SK-N-MC (cell line): ENCODE measurements around the gene PTGDS.

Experiments used
- EZH2 ChIP-seq: fragments of 200-600 bp; sonication (generic); IDR thresholded peaks from one replicate; pipeline ENCODE4 v1.6.1; 2017; ENCODE audit warnings: antibody characterized with exemption
- POLR2AphosphoS5 ChIP-seq: IDR thresholded peaks from 2 replicates; pipeline ENCODE4 v1.6.1; 2012; ENCODE audit warnings: mild to moderate bottlenecking, low read depth, low read length, borderline replicate concordance

- TF ChIP-seq POLR2AphosphoS5: no peak
- TF ChIP-seq EZH2: no peak
Measured at GRCh38 chr9:136942881-136943230, 34.4 kb upstream of the PTGDS start.
